HG02938 (cell line): ENCODE results near the gene HMGB1.

Source experiments
- ATAC-seq: cut with Tn5 transposase; IDR thresholded peaks from one replicate; pipeline ENCODE4 v1.9.1; 2021; ENCODE audit warnings: mild to moderate bottlenecking, moderate library complexity; ENCODE audit not compliant: unreplicated experiment

HMGB1 gene

GRCh38 chr13:30465593-30466357, at the start of gene HMGB1:
HMGB1 (minus strand) TSS chr13:30465936; CDS start chr13:30463680, 2,256 bp downstream.
- peak; percentile 85 for ATAC-seq

- ATAC-seq, result no peak
These were observed 45.2 kb upstream of the HMGB1 start for GRCh38 chr13:30510811-30511371.

DNA sequence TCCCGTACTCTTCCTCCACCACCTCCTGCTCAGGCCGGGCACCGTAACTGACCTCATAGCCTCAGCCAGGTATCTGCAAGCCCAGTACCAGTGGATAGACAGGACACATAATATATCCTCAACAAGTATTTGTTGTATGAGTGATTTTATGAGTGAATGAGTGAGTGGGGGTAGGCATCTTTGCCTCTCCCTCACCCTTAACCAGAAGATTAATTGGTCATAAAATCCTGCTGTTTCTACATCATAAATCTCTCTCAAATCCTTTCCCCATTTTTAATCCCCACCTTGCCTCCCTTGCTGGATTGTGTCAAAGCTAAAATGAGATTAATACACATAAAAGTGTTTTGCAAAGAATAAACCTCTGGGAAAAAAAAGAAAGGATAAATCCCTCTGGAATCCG, 44.4 kb upstream of the HMGB1 start:
- no peak for ATAC-seq

GRCh38 chr13:30509254-30510050, 43.7 kb upstream of the HMGB1 start:
- ATAC-seq, result no peak

GRCh38 chr13:30504081-30504480, 38.3 kb upstream of the HMGB1 start:
- ATAC-seq, result peak; percentile 83

- no peak for ATAC-seq
These were observed 36.5 kb upstream of the HMGB1 start for GRCh38 chr13:30502237-30502636.

- ATAC-seq, result no peak
These were observed 33.6 kb upstream of the HMGB1 start for GRCh38 chr13:30499338-30499737.

GRCh38 chr13:30496147-30496546, 30.4 kb upstream of the HMGB1 start:
- no peak for ATAC-seq

- no peak for ATAC-seq
These were observed 30.0 kb upstream of the HMGB1 start for GRCh38 chr13:30495746-30496145.

DNA sequence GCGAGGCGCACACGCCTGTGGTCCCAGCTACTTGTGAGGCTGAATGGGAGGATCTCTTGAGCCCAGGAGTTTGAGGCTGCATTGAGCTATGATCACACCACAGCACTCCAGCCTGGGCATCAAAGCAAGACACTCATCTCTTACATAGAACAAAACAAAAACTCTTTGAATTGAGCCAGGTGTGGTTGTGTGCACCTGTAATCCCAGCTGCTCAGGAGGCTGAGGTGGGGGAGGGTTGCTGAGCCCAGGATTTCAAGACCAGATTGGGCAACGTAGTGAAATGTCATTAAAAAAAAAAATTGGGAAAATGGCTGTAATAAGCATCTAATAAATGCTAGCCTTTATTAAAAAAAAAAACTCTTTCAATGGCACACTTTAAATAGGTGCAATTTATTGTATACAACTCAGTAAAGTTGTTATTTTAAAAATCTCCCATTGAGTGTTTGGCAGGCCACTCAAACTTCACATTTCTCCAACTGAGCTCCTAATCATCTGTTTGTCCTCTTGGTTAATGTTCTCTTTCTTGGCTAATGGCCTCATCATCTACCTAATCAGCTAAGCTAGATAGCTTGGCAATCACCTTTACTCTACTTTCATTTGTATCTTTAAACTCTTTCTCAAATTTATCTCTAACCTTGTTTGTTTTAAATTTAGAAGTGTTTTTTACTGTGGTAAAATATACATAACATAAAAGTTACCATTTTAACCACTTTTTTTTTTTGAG, 28.1 kb upstream of the HMGB1 start:
- ATAC-seq, result no peak

DNA sequence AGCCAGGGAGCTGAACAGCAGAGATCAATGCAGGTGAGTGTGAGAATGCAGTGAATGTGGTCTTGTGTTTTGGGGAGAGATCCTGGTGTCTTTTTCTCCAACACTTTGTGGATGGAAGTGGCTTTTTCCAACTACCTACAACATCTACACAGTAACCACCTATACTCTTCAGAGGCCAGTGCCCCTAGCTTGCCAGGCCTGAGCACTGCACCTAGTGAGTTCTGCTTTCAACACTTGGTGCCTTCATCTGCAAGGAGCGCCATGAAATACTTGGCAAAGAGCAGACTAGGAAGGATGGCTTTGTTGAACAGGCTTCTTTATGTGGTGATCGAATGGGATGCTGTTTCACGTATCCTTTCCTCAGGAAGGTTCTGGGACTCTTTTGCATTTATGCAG, 21.3 kb upstream of the HMGB1 start:
- ATAC-seq, result no peak

GRCh38 chr13:30486230-30487074, 20.7 kb upstream of the HMGB1 start:
- no peak for ATAC-seq

DNA sequence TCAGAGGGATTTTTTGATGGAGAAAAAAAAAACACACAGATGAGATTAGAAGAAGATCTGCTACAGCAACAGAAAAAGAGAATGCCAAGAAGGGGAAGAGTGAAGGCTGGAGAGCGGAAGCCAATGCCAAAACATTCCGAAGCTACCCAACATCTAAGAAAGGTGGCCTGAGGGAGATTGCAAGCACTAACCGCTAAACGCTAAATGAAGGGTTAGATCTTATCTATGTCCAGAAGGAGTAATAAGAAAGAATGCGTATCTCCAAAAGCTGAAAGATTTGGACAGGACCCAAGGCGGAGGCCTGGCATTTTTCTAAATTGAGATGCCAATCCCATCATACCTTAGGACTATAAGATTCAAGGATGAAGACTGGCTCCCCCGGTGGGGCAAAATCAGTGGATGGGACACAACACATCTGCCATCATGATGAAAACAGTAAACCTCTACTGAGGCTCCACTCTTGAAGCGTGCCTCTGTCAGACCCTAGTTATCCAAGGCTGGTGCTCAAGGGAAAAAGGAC, 15.6 kb upstream of the HMGB1 start:
- ATAC-seq, result no peak

DNA sequence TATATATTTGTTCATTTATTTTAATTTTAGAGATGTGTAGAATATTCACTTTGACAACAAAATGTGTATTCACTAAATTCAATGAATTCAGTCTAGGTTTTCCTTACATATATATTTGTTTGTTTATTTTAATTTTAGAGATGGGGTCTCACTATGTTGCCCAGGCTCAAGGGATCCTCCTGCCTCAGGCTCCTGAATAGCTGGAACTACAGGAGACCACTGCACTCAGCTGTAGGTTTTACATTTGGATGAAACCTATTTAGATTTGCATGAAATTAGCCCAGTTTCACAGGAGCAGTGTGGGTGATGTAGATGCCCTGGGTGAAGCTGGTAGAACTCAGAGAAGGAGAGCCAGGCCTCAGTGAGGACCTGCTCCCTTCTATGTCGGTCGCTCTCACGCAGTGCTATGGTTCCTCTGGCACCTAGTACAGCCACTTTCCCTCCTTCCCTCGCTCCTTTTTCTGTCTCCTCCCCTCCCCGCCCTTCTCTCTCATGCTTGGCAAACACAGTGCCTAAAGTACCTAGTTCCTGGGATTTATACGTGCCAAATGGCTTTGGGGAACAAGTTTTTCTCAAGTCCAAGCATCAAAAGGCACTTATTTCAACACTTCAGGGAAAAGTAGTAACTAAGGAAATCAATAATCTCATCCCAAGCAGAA, 14.7 kb upstream of the HMGB1 start:
- ATAC-seq, result no peak

- ATAC-seq, result no peak
These were observed 14.1 kb upstream of the HMGB1 start for GRCh38 chr13:30479883-30480219.

DNA sequence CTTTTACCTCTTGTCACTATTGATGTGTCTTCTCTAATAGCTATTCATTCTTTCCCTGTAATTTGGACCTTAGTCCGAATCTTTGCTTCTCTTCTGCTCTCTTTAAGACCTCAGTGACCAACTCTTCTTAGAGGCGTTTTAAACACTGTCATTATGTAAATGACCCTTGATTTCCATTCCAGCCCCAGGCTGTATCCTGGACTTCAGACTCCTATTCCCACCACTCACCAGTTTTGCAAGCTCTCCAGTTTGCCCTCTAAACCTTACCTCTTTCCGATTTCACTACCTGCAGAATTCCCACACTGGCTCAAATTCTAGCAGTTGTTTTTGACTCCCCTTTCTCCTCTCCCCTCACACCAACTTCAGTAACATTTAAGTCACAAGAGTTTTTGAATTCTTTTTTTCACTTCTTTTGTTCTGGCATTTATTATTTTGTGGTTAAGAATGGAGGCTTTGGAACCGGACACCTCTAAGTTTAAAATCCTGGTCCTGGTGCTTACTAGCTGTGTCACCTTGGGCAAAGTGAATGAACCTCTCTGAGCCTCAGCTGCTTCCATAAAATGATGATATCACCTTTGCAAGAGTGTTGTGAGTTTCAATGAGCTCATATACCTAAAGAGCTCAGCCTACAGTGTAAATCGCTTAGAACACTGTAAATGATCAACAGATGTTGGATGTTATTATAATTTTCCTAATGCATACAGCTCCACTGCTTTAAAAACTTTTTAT, 13.6 kb upstream of the HMGB1 start:
- no peak for ATAC-seq

DNA sequence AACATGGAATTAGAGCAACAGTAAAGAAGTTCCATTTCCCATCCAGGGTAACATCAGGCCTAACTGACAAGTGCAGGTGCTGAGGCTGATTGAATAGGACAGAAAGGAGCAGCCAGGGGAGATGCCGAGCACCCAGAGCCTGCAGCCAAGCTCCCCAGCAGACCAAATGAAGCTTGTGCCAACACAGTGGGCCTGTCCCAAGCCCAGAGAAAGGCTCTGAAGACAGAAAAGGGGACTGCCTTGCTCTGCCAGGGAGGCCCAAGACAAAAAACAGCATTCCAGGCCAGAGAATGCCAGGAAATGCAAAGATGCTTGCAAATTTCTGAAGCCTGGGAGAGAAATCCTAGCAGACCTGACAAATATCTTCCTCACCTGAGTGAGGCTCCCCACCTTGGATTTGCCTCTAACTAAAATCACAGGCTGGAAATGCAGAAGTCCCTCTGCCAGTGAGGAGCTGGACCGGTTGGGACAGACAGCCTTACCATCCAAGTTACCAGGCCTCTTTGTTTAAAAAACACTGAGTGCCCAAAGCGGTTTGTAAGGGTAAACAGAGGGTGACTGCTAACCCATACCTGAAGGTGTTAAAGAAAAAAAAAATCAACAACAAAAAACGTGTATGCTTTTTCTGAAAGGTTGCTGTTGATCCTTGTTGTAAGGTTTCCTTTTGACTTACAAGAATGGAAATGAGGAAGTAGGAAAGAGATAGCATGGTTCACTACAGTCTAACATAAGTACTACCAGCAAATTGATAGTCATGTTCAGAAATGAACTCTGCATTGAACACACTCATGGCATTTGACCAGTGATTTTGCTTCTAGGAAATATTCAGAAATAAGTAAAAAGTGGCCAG, 11.8 kb upstream of the HMGB1 start:
- ATAC-seq, result peak; percentile 96

- no peak for ATAC-seq
These were observed 7.9 kb upstream of the HMGB1 start for GRCh38 chr13:30473675-30474074.
